Gastrocnemius medialis (tissue), 4 donors: Measurements from ENCODE around the gene SNCAIP.
"Not testable (repeated sequence)": the region's sequence is repeated elsewhere in the genome, so short reads cannot be mapped to it uniquely, and the experiment has no call there.

Experiments
- POLR2A ChIP-seq, 2 donors: fragments of 450-650 bp; IDR thresholded peaks; one replicate each; pipeline ENCODE4 v1.6.1; 2017; ENCODE audit warnings: antibody characterized with exemption in 2 of 2, mild to moderate bottlenecking in 2 of 2, moderate library complexity in 2 of 2
- TF ChIP-seq, protein P1 (sequence below), 5 experiments: fragments of 450-650 bp in 3 of 5; fragments of 200-600 bp in 2 of 5; sonication (generic) in 2 of 5; IDR thresholded peaks in 4 of 5; conservative IDR thresholded peaks in 1 of 5; 1 replicate in 4 of 5; 2 replicates in 1 of 5; pipeline ENCODE4 v1.5.1; 2016 to 2019; ENCODE audit warnings: antibody characterized with exemption in 5 of 5, mild to moderate bottlenecking in 3 of 5, moderate library complexity in 3 of 5

DNA sequence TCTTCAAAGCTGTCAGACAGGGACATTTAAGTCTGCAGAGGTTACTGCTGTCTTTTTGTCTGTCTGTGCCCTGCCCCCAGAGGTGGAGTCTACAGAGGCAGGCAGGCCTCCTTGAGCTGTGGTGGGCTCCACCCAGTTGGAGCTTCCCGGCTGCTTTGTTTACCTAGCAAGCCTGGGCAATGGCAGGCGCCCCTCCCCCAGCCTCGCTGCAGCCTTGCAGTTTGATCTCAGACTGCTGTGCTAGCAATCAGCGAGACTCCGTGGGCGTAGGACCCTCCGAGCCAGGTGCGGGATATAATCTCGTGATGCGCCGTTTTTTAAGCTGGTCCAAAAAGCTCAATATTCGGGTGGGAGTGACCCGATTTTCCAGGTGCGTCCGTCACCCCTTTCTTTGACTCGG is 70.9 kb downstream of the SNCAIP start:
- TF ChIP-seq, protein P1, sequence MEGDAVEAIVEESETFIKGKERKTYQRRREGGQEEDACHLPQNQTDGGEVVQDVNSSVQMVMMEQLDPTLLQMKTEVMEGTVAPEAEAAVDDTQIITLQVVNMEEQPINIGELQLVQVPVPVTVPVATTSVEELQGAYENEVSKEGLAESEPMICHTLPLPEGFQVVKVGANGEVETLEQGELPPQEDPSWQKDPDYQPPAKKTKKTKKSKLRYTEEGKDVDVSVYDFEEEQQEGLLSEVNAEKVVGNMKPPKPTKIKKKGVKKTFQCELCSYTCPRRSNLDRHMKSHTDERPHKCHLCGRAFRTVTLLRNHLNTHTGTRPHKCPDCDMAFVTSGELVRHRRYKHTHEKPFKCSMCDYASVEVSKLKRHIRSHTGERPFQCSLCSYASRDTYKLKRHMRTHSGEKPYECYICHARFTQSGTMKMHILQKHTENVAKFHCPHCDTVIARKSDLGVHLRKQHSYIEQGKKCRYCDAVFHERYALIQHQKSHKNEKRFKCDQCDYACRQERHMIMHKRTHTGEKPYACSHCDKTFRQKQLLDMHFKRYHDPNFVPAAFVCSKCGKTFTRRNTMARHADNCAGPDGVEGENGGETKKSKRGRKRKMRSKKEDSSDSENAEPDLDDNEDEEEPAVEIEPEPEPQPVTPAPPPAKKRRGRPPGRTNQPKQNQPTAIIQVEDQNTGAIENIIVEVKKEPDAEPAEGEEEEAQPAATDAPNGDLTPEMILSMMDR (IDR thresholded peaks at IDR 0.05 in 4 of 5, conservative IDR thresholded peaks at IDR 0.05 in 1 of 5) = not testable (repeated sequence)
- TF ChIP-seq POLR2A (IDR thresholded peaks at IDR 0.05) = not testable (repeated sequence)
